ENCODE measurements around the gene ABCB11.

GRCh38 chr2:168949324-168949723 lies 81.8 kb downstream of the ABCB11 start:
- TF ChIP-seq POLR2A (IDR thresholded peaks at IDR 0.05), result no peak
- no peak for TF ChIP-seq CTCF (IDR thresholded peaks at IDR 0.05)
